Epithelial cell of esophagus (primary cell): ENCODE data around the gene RABIF.

Source experiments
- DNase-seq: peaks from one replicate; pipeline ENCODE4 v3.0.0; 2010; ENCODE audit warnings: low read depth
- H3K4me3 ChIP-seq: 2 replicates; pipeline ENCODE4 v1.5.1; 2011; ENCODE audit warnings: mild to moderate bottlenecking, low read length, control low read depth
- TF ChIP-seq, protein P1 (sequence below): IDR thresholded peaks from 2 replicates; pipeline ENCODE4 v1.5.1; 2011; ENCODE audit warnings: low read depth, mild to moderate bottlenecking, low read length, control low read depth, inconsistent platforms; ENCODE audit not compliant: insufficient read depth; ENCODE audit errors: missing control alignments

Gene RABIF

DNA sequence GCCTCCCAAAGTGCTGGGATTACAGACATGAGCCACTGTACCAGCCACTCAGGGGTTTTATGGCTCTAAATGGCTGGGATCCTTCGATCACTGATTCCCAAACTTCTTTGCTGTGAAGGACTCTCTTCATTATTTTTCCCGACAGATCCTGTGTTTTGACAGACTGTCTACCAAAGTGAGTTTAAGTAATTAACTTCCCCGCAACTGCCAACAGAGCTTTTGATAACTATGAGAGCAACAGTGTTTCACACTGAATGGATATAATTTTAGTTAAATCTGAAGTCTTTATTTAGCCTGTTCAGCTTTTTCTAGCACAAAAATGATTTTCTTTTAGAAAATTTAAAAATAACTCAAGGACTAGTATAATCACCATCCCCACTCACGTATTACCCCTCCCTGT, 12.6 kb upstream of the RABIF start:
- no peak overlapping the region for H3K4me3 ChIP-seq
- DNase-seq = no peak
- TF ChIP-seq, protein P1, sequence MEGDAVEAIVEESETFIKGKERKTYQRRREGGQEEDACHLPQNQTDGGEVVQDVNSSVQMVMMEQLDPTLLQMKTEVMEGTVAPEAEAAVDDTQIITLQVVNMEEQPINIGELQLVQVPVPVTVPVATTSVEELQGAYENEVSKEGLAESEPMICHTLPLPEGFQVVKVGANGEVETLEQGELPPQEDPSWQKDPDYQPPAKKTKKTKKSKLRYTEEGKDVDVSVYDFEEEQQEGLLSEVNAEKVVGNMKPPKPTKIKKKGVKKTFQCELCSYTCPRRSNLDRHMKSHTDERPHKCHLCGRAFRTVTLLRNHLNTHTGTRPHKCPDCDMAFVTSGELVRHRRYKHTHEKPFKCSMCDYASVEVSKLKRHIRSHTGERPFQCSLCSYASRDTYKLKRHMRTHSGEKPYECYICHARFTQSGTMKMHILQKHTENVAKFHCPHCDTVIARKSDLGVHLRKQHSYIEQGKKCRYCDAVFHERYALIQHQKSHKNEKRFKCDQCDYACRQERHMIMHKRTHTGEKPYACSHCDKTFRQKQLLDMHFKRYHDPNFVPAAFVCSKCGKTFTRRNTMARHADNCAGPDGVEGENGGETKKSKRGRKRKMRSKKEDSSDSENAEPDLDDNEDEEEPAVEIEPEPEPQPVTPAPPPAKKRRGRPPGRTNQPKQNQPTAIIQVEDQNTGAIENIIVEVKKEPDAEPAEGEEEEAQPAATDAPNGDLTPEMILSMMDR = no peak

DNA sequence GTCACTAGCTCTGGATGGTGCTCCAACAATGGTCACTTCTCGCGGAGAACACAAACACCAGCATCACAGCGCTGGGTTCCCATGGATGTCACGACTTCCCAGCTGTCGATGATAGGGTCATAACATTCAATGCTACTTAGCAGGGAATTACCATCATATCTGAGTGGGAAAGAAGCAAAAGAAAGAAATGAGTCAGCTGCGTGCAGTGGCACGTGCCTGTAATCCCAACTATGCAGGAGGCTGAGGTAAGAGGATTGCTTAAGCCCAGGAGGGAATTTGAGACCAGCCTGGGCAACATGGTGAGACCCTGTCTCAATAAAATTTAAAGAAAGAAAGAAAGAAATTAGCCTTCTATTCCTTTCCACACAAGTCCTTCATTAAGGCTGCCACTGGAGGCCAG, 3.6 kb upstream of the RABIF start:
- DNase-seq = peak; percentile 70
- TF ChIP-seq, protein P1 = no peak
- H3K4me3 ChIP-seq = no peak overlapping the region

DNA sequence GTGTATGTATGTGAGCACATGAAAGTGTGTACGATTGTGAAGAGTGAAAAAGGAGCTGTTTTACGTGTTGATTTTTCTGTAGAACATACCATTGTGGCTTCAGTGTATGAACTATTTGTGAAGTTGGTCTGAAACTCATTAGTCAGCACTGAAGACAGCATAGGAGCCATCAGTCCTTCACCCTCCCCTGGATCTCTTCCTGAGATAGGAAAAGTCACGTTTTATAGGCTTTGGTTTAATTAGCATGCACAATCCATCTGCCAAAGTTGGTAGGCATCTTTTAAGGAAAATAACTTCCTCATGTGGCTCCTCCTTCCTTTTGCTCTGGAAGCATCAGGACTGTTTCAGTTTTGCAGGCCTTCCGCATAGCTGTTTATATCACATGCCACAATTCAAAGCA, 1.4 kb upstream of the RABIF start:
- DNase-seq = no peak
- TF ChIP-seq, protein P1 = no peak
- no peak overlapping the region for H3K4me3 ChIP-seq

DNA sequence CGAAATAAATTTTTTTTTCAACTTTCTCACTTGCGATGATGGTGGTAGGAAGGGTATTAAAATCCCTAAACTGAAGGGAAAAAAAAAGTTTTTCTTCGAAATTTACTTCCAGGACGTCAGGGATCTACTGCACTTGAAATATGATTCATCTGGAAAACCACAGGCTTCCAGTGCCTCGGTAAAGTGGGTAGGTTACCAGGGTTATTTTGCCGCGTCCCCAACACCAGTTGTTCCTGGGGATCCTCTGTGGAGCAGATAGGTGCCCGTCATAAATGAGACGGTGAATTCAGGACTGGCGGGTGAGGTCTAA, 773 bp downstream of the RABIF start:
- peak; percentile 44 for DNase-seq
- TF ChIP-seq, protein P1 = no peak
- peak overlapping the region; percentile 84 for H3K4me3 ChIP-seq

DNA sequence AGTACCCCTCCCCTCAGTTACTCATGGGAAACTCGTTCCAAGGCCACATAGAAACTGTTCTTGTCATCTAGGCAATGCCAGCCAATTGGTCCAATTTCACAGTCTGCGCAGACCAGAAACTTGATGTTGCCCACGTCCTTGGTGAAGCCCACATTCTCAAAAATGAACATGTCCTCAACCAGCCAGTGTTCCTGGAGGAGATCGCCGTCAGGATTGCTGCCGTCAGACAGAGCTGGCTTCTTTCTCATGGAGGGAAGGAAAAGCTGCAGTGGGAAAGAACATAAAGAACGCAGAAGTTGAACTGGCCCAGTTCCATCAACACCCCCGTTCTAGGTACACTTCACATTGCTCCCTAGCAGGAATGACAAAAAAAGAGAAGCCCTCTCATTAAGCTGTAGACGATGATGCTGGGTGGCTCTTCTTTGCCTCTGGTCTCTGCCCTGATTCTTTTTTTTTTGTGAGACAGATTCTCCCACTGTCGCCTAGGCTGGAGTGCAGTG, 7.9 kb downstream of the RABIF start:
- TF ChIP-seq, protein P1 = no peak
- H3K4me3 ChIP-seq = no peak overlapping the region
- no peak for DNase-seq

DNA sequence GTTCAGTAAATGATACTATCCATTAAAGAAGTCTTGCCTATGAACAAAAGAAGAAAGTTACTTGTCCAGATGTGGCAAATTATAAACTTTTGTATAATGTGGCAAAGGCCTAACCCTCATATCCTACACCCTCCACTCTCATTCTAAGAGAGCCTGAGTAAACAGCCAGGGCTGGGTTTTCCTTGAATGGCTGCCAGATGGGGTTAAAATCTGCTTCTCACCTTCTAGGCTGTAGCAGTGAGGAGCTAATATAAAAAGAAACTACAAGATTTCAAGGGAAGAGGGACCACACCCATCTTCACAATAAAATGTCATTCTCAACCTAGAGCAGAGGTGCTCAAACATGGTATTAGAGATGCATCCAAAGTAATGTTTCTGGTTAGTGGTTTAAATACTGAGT, 8.9 kb downstream of the RABIF start:
- TF ChIP-seq, protein P1 = no peak
- H3K4me3 ChIP-seq = no peak overlapping the region
- no peak for DNase-seq

DNA sequence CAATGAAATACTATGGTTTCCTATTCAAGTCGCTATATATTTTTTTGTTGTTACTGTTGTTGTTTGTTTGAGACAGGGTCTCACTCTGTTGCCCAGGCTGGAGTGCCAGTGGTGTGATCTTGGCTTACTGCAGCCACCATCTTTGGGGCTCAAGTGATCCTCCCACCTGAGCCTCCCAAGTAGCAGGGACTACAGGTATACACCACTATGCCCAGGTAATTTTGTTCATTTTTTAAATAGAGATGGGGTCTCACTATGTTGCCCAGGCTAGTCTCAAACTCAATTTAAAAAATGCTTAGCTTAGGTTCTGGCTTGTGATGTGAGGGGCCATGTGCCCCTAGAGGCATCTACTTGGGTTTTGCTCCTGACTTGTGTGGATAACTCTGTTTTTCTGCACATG, 9.8 kb downstream of the RABIF start:
- DNase-seq = no peak
- TF ChIP-seq, protein P1 = no peak
- no peak overlapping the region for H3K4me3 ChIP-seq
